GM18505 (cell line): ENCODE results near the gene EDARADD.

Source experiments
- ATAC-seq: cut with Tn5 transposase; IDR thresholded peaks from one replicate; pipeline ENCODE4 v1.9.1; 2021; ENCODE audit not compliant: unreplicated experiment
- POLR2A ChIP-seq: IDR thresholded peaks from 4 replicates; pipeline ENCODE4 v1.6.1; 2011; ENCODE audit warnings: borderline replicate concordance; ENCODE audit not compliant: insufficient read depth, insufficient read length; ENCODE audit errors: extremely low read depth

Gene EDARADD

GRCh38 chr1:236370420-236370819 is 23.7 kb upstream of the EDARADD start:
- ATAC-seq, result no peak
- no peak for TF ChIP-seq POLR2A

- no peak for ATAC-seq
- TF ChIP-seq POLR2A, result no peak
Observed at GRCh38 chr1:236371083-236371482, 23.0 kb upstream of the EDARADD start.

- ATAC-seq, result no peak
- no peak for TF ChIP-seq POLR2A
Observed at GRCh38 chr1:236377832-236378535, 16.1 kb upstream of the EDARADD start.

- ATAC-seq, result no peak
- TF ChIP-seq POLR2A, result no peak
Observed at GRCh38 chr1:236381565-236382158, 12.4 kb upstream of the EDARADD start.

GRCh38 chr1:236388332-236388731 is 5.8 kb upstream of the EDARADD start:
- no peak for TF ChIP-seq POLR2A
- no peak for ATAC-seq

GRCh38 chr1:236389253-236389652 is 4.8 kb upstream of the EDARADD start:
- TF ChIP-seq POLR2A, result no peak
- no peak for ATAC-seq

- no peak for TF ChIP-seq POLR2A
- ATAC-seq, result no peak
Observed at GRCh38 chr1:236391008-236391407, 3.1 kb upstream of the EDARADD start.

GRCh38 chr1:236392182-236392581 is 1.9 kb upstream of the EDARADD start:
- ATAC-seq, result no peak
- no peak for TF ChIP-seq POLR2A

- TF ChIP-seq POLR2A, result no peak
- ATAC-seq, result peak; percentile 16
Observed at GRCh38 chr1:236394879-236395229, 768 bp downstream of the EDARADD start.

- peak; percentile 61 for ATAC-seq
- no peak for TF ChIP-seq POLR2A
Observed at GRCh38 chr1:236395230-236395946, 1.3 kb downstream of the EDARADD start.

GRCh38 chr1:236395947-236396664 is 2.0 kb downstream of the EDARADD start:
- TF ChIP-seq POLR2A, result no peak
- no peak for ATAC-seq

- TF ChIP-seq POLR2A, result no peak
- ATAC-seq, result no peak
Observed at GRCh38 chr1:236396665-236397043, 2.6 kb downstream of the EDARADD start.

GRCh38 chr1:236397173-236397759 is 3.2 kb downstream of the EDARADD start:
- no peak for ATAC-seq
- no peak for TF ChIP-seq POLR2A

GRCh38 chr1:236398538-236398937 is 4.5 kb downstream of the EDARADD start:
- no peak for ATAC-seq
- TF ChIP-seq POLR2A, result no peak

- no peak for ATAC-seq
- no peak for TF ChIP-seq POLR2A
Observed at GRCh38 chr1:236400061-236400603, 6.0 kb downstream of the EDARADD start.
